Measurements from ENCODE around the gene NUDT13.

NUDT13 gene

GRCh38 chr10:73167458-73167782 is 57.2 kb downstream of the NUDT13 start:
- no peak for DNase-seq

GRCh38 chr10:73167783-73168464 is 57.7 kb downstream of the NUDT13 start, which contains the start of the genes ECD and FAM149B1:
Gene ECD, minus strand, starts transcription at chr10:73168008. Its CDS starts 4,071 bp downstream, at chr10:73163937.
Gene FAM149B1, plus strand, starts transcription at chr10:73168119. Its CDS starts 221 bp downstream, at chr10:73168340.
- peak; percentile 92 for DNase-seq

GRCh38 chr10:73168465-73168803 is 58.2 kb downstream of the NUDT13 start:
- peak; percentile 58 for DNase-seq

GRCh38 chr10:73169320-73169719 is 59.1 kb downstream of the NUDT13 start:
- no peak for DNase-seq

GRCh38 chr10:73172867-73173266 is 62.6 kb downstream of the NUDT13 start:
- DNase-seq, result no peak

- no peak for DNase-seq
Observed at GRCh38 chr10:73174148-73174925, 64.1 kb downstream of the NUDT13 start.
